Measurements from ENCODE around the gene DACT2. TPM values are rescaled to one million over a fixed set of nuclear protein-coding genes. Genes with fewer than 3 reads are reported as not detected.

The DACT2 gene
- total and polyA plus RNA-seq, 10 of the 15 experiments (the other 5 are each of a cell fraction or from before 2014, with no cell fraction given) = not detected

DNA sequence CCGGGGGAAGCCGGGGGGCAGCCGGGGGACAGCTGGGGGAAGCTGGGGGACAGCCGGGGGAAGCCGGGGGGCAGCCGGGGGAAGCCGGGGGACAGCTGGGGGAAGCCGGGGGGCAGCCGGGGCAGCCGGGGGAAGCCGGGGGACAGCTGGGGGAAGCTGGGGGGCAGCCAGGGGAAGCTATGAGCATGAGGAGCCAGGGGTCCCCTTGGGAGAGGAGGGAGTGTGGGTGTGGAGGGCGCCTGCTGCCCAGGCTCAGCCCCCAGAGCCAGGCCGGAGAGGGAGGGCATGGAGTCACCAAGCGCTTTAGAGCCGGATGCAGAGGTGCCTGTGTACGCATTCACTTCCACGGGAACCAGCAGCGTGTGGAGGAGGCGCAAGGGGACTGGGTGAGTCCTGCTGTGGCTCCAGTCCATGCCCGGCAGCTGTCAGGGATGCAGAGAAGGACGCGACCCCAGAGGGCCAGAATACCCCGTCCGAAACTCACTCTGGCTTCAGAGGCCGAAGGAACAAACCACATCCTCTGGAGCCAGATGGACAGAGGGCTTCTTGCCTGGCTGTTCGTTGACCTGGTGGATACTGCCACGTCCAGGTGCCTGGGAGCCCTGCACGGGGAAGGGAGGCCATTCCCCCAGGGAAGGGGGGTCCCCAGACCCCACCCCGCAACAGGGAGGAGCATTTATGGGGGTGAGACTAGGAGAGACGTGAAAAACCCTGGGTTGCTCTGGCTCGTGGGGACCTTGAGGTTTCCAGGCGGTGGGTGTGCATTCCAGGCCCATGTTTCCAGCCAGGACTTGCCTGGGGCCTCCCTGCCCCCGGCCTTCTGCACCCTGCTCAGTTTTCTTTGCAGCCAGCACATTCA, 26.5 kb upstream of the DACT2 start:
- SMC1A ChIA-PET (ENCODE audit: uncharacterized antibody, unreplicated experiment) = no interaction called here
- Histone ChIP-seq H4K20me1 (ENCODE audit: control insufficient read depth, insufficient read depth) (no peaks in the 10 kb centered on the region), H3K9ac (ENCODE audit: control insufficient read depth, insufficient read depth, low read length) (no peak overlapping the region), H3K4me3 (no peak overlapping the region), H3K4me1 (ENCODE audit: control insufficient read depth, insufficient read depth, low read length) (no peaks in the 10 kb centered on the region), H3K27ac (ENCODE audit: control insufficient read depth, insufficient read depth) (no peak overlapping the region), H2AFZ (ENCODE audit: control insufficient read depth, low read depth, low read length) (no peak overlapping the region), H3K9me3 (replicated peaks; ENCODE audit: control insufficient read depth, insufficient read depth, low read length) (no peaks in the 10 kb centered on the region; the same call in 2 of the 3 replicates), H3K36me3 (ENCODE audit: control insufficient read depth in 2 of 2, insufficient read depth in 2 of 2, low read length in 1 of 2) (no peaks in the 10 kb centered on the region), H3K27me3 (replicated peaks in 1 of 2; ENCODE audit: control insufficient read depth in 2 of 2, insufficient read depth in 2 of 2, low read length in 1 of 2) (no peaks in the 10 kb centered on the region), H3K4me2 (ENCODE audit: control insufficient read depth, insufficient read depth) (no peak overlapping the region), H3K79me2 (ENCODE audit: control insufficient read depth, insufficient read depth, low read length) (no peaks in the 10 kb centered on the region)
- WGBS (ENCODE audit: insufficient coverage, insufficient replicate concordance, low lambda C conversion rate, missing lambda C conversion rate) = 44% methylated on average over 22 of the region's 33 CpGs
- no peak for FAIRE-seq
- intact Hi-C loops (cut with micrococcal nuclease; ENCODE audit: unreplicated experiment) (no loop called here), in situ Hi-C loops (cut with MboI) (no loop called here)
- RAD21 ChIA-PET (ENCODE audit: unreplicated experiment) = no interaction called here
- DNase-seq (ENCODE audit: low read depth, low spot score) = no peak
- no peak for ATAC-seq
- no peak for TF ChIP-seq POU2F2 (IDR thresholded peaks at IDR 0.05; ENCODE audit: borderline replicate concordance, low read depth, low read length)
- no peak for TF ChIP-seq MXI1 (IDR thresholded peaks at IDR 0.05; ENCODE audit: low read depth, low read length)
- TF ChIP-seq RCOR1 (conservative IDR thresholded peaks at IDR 0.05; ENCODE audit: low read depth, low read length) = no peak
- TF ChIP-seq ZBTB40 (IDR thresholded peaks at IDR 0.05; ENCODE audit: borderline replicate concordance) = no peak
- TF ChIP-seq, protein P1, sequence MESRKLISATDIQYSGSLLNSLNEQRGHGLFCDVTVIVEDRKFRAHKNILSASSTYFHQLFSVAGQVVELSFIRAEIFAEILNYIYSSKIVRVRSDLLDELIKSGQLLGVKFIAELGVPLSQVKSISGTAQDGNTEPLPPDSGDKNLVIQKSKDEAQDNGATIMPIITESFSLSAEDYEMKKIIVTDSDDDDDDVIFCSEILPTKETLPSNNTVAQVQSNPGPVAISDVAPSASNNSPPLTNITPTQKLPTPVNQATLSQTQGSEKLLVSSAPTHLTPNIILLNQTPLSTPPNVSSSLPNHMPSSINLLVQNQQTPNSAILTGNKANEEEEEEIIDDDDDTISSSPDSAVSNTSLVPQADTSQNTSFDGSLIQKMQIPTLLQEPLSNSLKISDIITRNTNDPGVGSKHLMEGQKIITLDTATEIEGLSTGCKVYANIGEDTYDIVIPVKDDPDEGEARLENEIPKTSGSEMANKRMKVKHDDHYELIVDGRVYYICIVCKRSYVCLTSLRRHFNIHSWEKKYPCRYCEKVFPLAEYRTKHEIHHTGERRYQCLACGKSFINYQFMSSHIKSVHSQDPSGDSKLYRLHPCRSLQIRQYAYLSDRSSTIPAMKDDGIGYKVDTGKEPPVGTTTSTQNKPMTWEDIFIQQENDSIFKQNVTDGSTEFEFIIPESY (IDR thresholded peaks at IDR 0.05) = no peak
- no peak for TF ChIP-seq CEBPZ (IDR thresholded peaks at IDR 0.05; ENCODE audit: low read depth, low read length)
- TF ChIP-seq ZNF384 (IDR thresholded peaks at IDR 0.05; ENCODE audit: borderline replicate concordance, low read depth, low read length) = no peak
- TF ChIP-seq HDGF (IDR thresholded peaks at IDR 0.05) = no peak
- no peak for TF ChIP-seq SUZ12 (IDR thresholded peaks at IDR 0.05; ENCODE audit: unreplicated experiment)
- POLR2A ChIA-PET = no interaction called here
- CTCF ChIA-PET = no interaction called here
- BruUV-seq (replicated peaks) = no TSS peak
